ENCODE results near the gene EML6. TPM values are rescaled to one million over a fixed set of nuclear protein-coding genes. Genes with fewer than 3 reads are reported as not detected.
A peak's percentile ranks its signal among the peaks of the same experiment; 100 is the strongest.
"Not testable (repeated sequence)": the region's sequence is repeated elsewhere in the genome, so short reads cannot be mapped to it uniquely, and the experiment has no call there.

EML6 gene
- total RNA-seq, 1 donor from 2014 or later = 0.17 TPM

GRCh38 chr2:54805255-54805654, 81.8 kb downstream of the EML6 start:
- DNase-seq = no peak

- DNase-seq = no peak
These were observed 83.5 kb downstream of the EML6 start for GRCh38 chr2:54806975-54807374.

- DNase-seq = no peak
These were observed 85.2 kb downstream of the EML6 start for GRCh38 chr2:54808661-54809060.

DNA sequence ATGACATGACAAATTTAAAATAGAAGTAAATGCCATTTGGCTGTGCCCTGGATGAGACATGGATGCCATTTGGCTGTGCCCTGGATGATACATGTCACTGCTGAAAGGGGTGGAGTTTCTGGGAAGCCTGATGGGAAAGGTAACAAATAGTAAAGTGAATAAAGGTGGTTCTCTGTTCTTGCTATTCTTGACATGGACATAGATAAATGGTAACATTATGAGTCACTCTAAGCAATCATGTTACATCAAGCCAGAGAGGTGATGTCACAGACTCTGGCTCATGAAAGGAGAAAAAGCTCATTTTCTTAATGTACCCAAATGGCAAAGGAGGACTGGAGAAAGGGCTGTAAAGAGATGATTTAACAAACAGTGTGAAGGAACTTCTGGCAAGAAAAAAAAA, 86.4 kb downstream of the EML6 start:
- DNase-seq = no peak

DNA sequence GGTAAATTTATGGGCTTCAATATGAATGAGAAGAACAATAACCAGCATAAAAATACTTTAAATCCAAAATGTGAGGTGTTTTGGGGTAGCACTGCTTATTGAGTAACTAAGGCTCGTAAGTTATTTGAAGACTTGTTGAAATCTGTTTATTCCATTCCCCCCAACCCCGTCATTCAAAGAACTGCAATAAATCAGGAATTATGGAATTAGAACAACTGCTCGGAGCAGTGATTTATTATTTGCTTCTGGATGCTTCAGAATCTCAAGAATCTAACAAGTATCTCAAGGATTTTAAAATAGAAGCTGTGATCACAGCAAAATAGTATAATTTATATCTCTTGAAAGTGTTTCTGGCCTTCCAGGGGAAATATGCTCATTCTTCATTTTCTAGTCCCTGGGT, 86.8 kb downstream of the EML6 start:
- DNase-seq = no peak

DNA sequence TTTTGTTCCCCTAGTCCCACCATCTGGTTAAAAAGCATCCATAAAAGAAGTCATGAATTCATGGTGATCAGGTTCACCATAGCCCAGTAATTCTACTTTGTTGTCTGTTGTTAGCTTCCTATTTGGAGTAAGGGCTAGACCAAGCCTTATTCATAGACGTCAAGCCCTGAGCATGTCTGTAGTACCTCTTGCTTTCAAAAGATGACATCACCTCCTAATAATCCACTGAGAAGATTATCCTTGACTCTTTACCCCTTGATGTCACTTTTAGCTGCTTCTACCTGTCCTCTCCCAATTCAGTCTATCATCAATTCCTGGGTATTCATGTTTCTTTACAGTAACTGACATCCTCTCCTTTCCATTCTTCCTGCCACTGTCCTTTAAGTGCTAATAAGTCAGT, 90.1 kb downstream of the EML6 start:
- no peak for DNase-seq

DNA sequence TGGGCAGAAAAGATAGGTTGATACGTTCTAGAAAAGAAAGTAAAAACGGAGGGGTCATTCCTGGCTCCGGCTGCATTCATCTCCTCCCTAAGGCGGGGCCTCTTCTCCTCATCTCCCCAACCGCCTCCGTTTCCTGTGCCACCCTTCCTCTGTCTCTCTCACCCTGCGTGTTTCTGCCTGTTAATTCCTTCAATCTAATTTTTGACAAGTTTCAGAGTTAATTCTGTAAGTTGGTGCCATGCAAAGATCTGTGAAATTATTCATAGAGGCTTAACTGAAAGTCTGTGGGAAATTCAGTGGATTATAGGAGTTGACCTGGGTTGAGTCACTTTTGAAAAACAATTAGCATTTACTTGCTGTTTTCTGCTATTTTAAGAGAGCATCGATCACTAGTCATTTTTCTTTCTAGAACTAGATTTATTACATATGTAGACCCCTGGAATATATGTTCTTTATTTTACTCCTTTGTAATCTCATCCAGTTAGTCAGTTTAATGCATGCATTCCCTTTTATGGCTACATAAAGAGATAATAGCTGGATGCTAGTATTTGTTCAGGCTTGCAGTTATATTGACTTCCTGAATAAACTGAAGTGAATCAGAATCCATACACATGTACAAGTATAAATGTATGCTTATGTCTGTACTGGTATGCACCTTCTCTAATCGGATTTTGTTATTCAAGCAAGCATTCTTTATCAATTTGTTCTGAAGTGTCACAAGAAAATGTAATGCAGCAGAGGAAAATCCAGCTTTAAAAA, 91.1 kb downstream of the EML6 start:
- DNase-seq = no peak

GRCh38 chr2:54815148-54815539, 91.7 kb downstream of the EML6 start:
- DNase-seq = no peak

GRCh38 chr2:54818226-54818625, 94.8 kb downstream of the EML6 start:
- DNase-seq = no peak

- no peak for DNase-seq
These were observed 97.1 kb downstream of the EML6 start for GRCh38 chr2:54820558-54820957.

GRCh38 chr2:54824567-54824966, 101.1 kb downstream of the EML6 start:
- DNase-seq = no peak

- peak; percentile 16 for DNase-seq
These were observed 107.1 kb downstream of the EML6 start for GRCh38 chr2:54830546-54830945.

GRCh38 chr2:54831480-54831879, 108.0 kb downstream of the EML6 start:
- no peak for DNase-seq

DNA sequence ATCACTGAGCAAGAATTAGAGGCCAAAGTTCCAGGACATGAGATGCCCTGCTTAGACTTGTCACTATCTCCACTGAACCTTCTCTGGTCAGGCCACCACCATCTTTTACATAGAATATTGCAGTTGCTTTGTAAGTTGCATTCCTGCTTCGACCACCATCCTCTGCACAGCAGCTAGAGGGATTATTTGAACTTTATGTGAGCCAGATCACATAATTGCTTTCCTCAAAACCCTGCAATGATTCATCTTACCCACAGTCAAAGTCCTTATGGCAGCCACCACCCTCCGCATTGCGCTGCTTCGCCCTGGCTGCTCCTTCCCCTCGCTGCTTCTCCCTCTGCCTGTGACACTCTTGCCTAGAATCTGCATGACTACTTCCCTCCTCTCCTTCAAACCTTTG, 111.3 kb downstream of the EML6 start:
- no peak for DNase-seq

DNA sequence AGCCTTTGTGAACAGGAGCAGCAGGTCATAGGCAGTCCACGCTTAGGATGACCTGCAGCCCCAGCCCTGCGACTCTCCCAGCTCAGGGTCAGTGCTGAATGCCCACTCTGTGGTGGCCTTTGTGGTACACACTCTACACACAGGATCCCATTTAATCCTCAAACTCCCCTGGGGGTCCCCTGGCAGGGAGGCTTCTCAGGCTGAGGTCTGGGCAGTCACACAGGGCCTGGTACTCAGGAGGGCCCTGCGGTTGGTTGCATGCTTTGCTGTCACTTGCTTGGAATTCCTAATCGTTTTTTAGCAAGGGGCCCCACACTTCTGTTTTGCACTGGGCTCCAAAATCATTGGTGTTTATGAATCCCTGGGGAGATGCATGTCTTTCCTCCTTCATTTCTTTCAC, 113.0 kb downstream of the EML6 start:
- DNase-seq = no peak

- DNase-seq = peak; percentile 84
These were observed 115.1 kb downstream of the EML6 start for GRCh38 chr2:54838585-54839035.

DNA sequence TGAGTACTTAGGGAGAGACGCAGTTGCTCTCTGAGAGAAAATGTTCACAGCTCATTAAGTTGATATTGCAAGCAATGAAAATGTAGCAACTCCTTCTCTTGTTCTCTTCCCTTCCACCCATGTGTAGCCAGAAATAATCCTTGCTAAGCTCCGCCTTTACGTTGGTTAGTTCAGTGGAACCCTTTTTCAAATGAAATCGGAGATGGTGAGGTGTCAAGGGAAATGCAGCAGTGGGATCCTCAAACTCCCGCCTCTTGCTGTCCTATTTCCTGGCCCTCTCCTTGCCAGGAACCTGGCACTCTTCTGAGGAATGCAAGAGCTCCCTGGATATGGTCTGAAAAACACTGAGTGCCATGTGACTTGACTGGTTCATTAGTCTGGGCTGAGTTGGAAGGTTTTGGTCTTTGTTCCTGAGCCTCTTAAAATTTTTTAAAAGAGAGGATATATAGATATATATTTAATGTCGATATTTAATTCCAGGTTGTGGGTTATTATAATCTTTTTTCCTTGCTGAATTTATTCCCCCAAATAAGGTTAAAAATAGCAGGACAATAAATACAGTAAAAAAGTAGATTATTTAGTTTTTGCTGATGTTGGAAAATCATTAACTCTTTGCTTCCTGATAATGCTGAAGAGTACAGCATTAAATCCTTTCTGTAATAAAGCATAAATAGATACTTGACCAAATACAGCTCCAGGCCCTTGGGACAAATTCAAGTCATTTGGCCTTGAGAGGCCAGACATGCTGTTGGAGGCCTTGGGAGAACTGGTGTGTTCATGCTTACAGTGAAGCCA, 116.2 kb downstream of the EML6 start:
- DNase-seq = no peak

DNA sequence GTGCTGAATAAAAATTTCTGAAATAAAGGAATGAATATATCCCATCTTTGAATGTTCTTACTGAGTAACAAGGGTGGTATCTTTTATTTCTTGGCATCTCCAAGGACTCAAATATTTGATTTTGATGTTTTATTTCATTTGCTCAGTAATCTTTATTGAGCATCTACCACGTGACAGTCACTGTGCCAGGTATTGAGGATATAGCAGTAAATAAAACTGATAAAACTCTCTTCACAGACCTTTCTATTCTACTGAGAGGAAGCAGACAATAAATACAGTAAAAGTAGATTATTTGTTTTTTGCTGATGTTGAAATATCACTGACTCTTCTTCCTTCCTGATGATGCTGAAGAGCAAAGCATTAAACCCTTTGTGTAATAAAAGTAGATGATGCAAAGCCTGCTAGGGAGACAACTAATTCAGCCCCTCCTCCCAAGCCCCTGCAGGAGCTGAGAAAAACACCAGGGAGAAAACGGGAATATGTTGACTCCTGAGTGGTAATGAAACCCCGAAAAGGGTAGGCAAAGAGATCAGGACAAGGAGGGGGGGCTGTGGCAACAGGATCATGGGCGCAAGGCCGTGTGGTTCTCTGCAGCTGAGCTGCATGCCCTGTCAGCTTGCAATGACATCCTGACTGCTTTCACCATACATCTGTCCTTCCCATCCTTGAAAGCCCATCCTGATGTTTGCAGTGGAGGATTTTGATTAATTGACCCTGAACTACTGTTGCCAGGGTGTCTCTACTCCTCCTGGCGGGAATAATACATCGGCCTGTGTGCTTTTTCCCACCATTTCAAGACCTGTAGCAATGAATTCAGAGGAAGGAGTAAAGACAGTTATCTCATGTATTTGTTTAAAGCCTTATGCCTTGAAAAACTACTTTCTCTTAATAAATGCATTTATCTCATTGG, 117.4 kb downstream of the EML6 start:
- no peak for DNase-seq

DNA sequence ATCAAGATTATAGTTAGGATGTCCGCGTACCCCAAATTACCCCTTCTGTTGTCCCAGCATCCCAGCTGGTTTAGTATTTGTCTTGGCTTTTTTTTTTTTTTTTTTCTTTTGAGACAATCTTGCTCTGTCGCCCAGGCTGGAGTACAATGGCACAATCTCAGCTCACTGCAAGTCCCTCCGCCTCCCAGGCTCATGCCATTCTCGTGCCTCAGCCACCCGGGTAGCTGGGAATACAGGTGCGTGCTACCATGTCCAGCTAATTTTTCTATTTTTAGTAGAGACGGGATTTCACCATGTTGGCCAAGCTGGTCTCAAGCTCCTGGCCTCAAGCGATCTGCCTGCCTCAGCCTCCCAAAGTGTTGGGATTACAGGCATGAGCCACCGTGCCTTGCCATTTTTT, 118.0 kb downstream of the EML6 start:
- not testable (repeated sequence) for DNase-seq

DNA sequence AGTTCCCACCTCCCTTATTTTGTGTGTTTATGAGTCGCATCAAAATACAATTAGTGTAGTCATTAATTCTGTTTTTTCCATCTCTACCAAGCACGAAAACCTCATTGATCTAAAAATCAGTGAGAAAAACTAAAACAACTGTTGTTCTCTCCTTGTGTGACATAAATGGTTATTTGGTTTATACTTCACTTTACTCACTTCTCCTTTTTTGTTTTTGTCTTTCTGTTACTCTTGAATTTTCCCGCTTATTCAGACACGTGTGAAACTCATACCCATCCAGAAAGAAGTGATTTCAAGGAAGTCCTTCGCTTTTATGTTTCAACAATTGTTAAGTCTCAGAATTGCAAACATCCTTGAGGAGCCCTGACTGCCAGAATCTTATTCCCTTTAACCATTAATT, 121.6 kb downstream of the EML6 start:
- DNase-seq = no peak

- no peak for DNase-seq
These were observed 122.1 kb downstream of the EML6 start for GRCh38 chr2:54845514-54845913.

DNA sequence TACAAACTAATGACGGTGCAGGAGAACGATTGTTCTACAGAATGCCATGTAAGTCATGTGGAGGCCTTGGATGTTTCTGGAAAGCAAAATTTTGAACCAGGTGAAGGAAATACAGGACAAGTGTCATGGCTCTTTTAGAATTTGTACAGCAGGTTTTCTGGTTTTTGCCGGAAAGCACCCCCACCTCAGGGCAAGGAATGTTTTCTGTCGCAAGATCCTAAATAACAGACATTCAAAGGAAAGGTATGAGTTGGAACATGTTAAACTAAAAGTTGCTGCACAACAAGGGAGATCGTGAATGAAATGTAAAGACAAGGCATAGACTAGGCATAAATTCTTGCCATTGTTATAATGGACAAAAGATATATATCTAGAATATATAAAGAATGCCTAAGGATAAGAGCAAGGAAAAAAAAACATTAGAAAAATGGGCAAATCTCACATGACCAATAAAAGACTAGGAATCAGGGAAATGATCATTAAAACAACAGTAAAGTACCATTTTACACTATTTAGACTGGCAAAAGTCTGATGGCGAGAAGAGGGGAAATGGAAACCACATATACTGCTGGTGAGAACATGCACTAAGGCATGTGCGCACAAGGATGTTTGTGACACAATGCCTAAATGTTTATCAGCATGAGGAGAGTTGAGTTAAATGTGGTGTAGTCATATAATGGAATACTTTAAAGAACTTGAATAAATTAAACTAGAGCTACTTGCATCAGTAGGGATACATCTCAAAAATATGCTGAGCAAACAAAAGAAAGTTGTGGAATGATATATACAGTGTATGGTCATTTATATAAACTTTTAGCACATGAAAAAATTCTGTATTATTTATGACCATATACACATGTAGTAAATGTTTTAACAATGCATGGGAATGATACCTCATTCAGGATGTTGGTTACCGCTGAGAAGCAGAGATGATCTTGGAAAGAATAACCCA, 127.0 kb downstream of the EML6 start:
- DNase-seq = no peak
